IgD-negative memory B cell (primary cell): ENCODE results near the gene GPR6. TPM values are rescaled to one million over a fixed set of nuclear protein-coding genes. Genes with fewer than 3 reads are reported as not detected.

Experiments used
- H3K27ac Mint-ChIP-seq, 3 donors: one replicate each; pipeline ENCODE4 v1.8.0; 2020 to 2022; ENCODE audit warnings: mild to moderate bottlenecking in 3 of 3, mixed read lengths in 3 of 3, moderate library complexity in 1 of 3
- H3K27me3 Mint-ChIP-seq: one replicate; pipeline ENCODE4 v1.8.0; 2021; ENCODE audit warnings: mixed read lengths
- H3K36me3 Mint-ChIP-seq: one replicate; pipeline ENCODE4 v1.8.0; 2020; ENCODE audit warnings: mild to moderate bottlenecking, mixed read lengths
- H3K4me1 Mint-ChIP-seq, 3 donors: one replicate each; pipeline ENCODE4 v1.8.0; 2020 to 2022; ENCODE audit warnings: mixed read lengths in 3 of 3, mild to moderate bottlenecking in 1 of 3
- H3K4me3 Mint-ChIP-seq, 4 donors: one replicate each; pipeline ENCODE4 v1.8.0; 2020 to 2022; ENCODE audit warnings: mild to moderate bottlenecking in 4 of 4, mixed read lengths in 4 of 4, moderate library complexity in 3 of 4
- H3K9me3 Mint-ChIP-seq, 3 donors: one replicate each; pipeline ENCODE4 v1.8.0; 2020 to 2021; ENCODE audit warnings: mixed read lengths in 3 of 3, mild to moderate bottlenecking in 1 of 3
- polyA plus RNA-seq: library from polyadenylated mRNA; unstranded; fragments of 300-500 nt; fragmentation: Illumina TruSeq; gene quantifications from one replicate; pipeline ENCODE4 v1.2.3, GENCODE V29; 2021

Gene GPR6
- polyA plus RNA-seq: not detected

DNA sequence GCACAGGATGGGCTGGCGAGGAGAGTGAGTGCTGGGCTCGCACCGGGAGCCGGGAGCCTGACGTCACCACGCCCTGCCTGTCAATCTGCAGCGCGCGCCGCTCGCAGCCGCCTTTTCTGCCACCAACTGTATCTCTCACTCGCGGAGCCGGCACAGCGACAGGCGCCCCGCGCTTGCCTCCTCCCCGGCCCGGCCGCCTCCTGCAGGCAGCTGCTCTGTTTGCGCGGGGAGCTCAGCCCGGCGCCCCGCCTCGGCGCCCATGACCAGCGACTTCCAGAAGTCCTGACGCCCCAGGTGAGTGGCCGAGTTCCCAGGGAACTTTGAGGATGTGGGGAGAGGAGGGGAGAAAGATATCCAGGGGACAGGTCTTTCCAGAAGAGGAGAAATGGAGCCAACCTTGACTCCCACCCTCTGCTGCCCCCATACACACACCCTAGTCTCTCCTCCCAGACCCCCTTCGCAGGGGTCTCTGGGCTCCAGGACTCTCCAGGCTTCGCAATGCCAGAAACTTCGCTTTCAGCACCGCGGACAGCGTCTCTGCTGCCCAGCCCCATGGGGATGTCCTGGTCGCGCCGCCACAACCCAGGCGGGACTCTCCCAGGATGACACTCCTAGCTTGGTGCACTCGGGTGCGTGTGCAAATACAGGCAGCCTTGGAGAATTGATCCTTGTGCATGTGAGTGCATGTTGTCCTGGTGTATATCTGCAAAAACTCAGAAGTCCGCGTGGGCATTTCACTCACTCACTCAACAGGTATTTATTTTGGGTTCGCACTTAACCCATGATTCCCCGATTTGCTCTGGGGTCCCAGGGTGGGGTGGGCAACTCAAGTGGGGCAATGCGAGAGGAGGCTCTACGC is at the start of gene GPR6:
Gene GPR6 (plus strand): TSS at position 138 of the 859 bp plus-strand sequence. CDS start 802 bp downstream, outside the sequence.
- peaks cover 0 to 4% (median 0%) of the 10 kb centered on the region in 3 donors for H3K9me3 Mint-ChIP-seq

DNA sequence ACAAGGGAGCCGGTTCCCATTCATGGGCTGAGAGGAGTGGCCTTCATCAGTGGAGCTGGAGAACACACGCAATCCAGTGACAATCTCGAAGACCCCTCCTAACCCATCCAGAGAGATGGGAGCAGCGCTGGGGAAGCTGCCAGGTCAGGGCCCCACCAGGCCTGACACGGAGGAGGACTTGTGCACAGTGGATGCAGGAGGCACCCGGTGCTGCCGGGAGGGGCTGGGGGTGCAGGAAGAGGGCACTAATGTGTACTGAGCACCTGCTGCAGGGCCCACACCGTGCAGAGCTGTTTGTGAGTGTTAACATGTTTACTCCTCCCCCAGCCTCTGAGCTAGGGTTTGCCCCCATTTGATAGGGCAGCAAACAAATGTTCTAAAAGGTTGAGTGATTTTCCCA is 43.8 kb upstream of the GPR6 start:
- H3K27ac Mint-ChIP-seq: no peak overlapping the region
- no peaks in the 10 kb centered on the region for H3K27me3 Mint-ChIP-seq
- H3K9me3 Mint-ChIP-seq: peaks cover 1 to 15% (median 12%) of the 10 kb centered on the region in 3 donors
- H3K4me1 Mint-ChIP-seq: peaks cover 0 to 5% (median 2%) of the 10 kb centered on the region in 3 donors
- H3K4me3 Mint-ChIP-seq: no peak overlapping the region
- no peaks in the 10 kb centered on the region for H3K36me3 Mint-ChIP-seq

More for the DNA sequence above, at the start of gene GPR6:
- Mint-ChIP-seq H3K36me3 (no peaks in the 10 kb centered on the region), H3K4me3 (no peak within 1 kb of the TSS), H3K27ac (no peak within 1 kb of the TSS), H3K27me3 (peaks cover 34% of the 10 kb centered on the region), H3K4me1 (peaks cover 0 to 2% (median 0%) of the 10 kb centered on the region in 3 donors)

DNA sequence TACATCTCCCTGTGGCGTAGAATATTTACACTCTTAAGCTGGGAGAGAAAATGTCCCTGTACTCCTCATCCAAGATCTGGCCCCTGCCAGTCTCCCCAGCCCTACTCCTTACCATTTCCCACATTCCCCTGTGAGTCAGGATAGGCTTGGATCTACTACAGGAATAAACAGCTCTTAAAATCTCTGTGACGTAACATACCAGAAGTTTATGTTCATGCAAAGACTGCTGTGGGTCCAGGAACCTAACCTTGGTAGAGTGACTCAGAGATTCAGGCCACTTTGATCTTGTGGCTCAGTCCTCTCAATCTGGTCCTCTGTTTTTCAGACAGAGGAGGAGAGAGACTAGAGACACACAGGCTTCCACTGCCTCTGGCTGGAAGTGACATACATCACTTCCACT is 38.5 kb upstream of the GPR6 start:
- H3K4me1 Mint-ChIP-seq: peaks cover 0 to 1% (median 0%) of the 10 kb centered on the region in 3 donors
- H3K27ac Mint-ChIP-seq: no peak overlapping the region
- no peaks in the 10 kb centered on the region for H3K36me3 Mint-ChIP-seq
- peaks cover 6% of the 10 kb centered on the region for H3K27me3 Mint-ChIP-seq
- H3K4me3 Mint-ChIP-seq: no peak overlapping the region
- peaks cover 1 to 14% (median 8%) of the 10 kb centered on the region in 3 donors for H3K9me3 Mint-ChIP-seq

DNA sequence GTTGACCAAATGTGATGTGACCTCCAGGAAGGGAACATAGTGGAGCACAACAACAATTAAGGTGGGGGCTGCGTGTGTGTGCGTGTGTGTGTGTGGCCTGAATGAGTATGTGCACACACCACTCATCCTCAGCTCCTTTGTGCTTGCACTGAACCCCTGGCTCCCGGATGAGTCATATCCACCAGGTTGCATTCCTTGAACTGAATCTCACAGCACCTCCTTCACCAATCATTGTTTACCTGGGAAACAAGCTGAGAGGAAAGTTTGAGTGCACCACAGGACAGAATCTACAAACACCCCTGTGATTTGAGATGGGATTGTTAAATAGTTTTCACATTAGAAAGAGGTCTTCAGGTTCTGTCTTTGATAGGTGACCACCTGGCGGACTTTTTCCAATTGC is 33.7 kb upstream of the GPR6 start:
- no peaks in the 10 kb centered on the region for H3K9me3 Mint-ChIP-seq
- no peak overlapping the region for H3K4me3 Mint-ChIP-seq
- H3K27ac Mint-ChIP-seq: no peak overlapping the region
- peaks cover 0 to 1% (median 0%) of the 10 kb centered on the region in 3 donors for H3K4me1 Mint-ChIP-seq
- no peaks in the 10 kb centered on the region for H3K36me3 Mint-ChIP-seq
- H3K27me3 Mint-ChIP-seq: peaks cover 12% of the 10 kb centered on the region

DNA sequence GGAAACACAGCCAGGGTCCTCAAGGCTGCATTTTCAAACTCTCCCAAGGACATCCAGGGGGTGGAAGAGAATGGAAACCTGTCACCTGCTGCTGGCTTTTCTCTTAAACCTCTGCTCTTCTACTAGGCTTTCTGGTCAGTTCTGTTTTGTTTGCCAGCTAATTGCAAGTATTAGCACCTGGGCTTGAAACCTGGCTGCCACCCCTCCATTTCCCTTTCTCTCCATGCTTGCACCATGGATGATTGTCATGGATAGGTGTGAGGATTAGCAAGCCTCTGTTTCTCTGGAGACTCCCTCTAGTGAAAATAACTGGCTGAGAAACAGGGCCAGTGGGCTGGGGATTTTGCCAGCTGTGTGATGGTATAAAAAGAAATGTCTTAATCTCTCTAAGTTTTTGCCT is 33.0 kb upstream of the GPR6 start:
- Mint-ChIP-seq H3K9me3 (no peaks in the 10 kb centered on the region), H3K27me3 (peaks cover 14% of the 10 kb centered on the region), H3K27ac (no peak overlapping the region), H3K36me3 (no peaks in the 10 kb centered on the region), H3K4me3 (no peak overlapping the region), H3K4me1 (peaks cover 0 to 1% (median 0%) of the 10 kb centered on the region in 3 donors)

GRCh38 chr6:109946979-109947378 is 31.1 kb upstream of the GPR6 start:
- H3K36me3 Mint-ChIP-seq: no peaks in the 10 kb centered on the region
- peaks cover 18% of the 10 kb centered on the region for H3K27me3 Mint-ChIP-seq
- H3K4me3 Mint-ChIP-seq: no peak overlapping the region
- H3K9me3 Mint-ChIP-seq: peaks cover 2 to 6% (median 3%) of the 10 kb centered on the region in 3 donors
- no peak overlapping the region for H3K27ac Mint-ChIP-seq
- no peaks in the 10 kb centered on the region for H3K4me1 Mint-ChIP-seq

DNA sequence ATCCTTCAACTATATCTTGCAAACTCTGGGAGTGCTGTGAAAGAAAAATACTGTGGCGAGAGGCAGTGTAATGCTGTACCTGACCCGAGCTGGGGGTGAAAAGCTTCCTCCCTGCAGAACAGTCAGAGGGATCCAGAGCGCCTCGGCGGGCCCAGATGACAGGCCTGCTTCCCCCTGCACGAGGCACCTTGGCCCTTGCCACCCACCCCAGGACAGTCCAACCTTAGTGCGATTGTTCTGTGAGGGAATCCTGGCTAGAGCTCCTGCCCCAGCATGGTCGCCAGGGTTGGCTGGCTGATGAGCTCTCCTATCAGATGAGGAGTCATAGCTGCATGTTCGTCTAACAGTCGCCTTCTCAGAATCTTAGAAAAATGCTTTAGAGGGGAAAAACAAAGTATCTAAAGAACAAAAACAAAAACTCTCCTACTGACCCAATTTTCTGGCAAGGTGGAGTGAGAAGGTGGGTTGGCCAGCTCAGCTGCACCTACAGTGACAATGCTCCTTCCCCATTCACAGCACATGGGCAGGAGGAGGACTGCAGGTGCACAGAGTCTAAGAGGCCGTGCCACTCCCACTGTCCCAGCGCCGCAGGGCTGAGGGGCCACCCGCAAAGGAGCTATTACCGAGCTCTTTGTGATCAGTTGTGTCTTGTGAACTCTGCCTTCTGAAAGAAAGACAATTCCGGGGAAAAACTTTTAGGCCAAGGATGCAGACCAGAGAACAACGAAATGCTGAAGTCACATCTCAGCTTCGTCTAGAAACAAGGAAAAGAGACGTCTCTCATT is 28.6 kb upstream of the GPR6 start:
- H3K4me3 Mint-ChIP-seq: no peak overlapping the region
- no peaks in the 10 kb centered on the region for H3K4me1 Mint-ChIP-seq
- no peaks in the 10 kb centered on the region for H3K36me3 Mint-ChIP-seq
- peaks cover 3 to 8% (median 3%) of the 10 kb centered on the region in 3 donors for H3K9me3 Mint-ChIP-seq
- H3K27ac Mint-ChIP-seq: no peak overlapping the region
- H3K27me3 Mint-ChIP-seq: peaks cover 13% of the 10 kb centered on the region

GRCh38 chr6:109955491-109955890 is 22.6 kb upstream of the GPR6 start:
- Mint-ChIP-seq H3K27ac (no peak overlapping the region), H3K27me3 (peaks cover 12% of the 10 kb centered on the region), H3K4me1 (peaks cover 0 to 2% (median 0%) of the 10 kb centered on the region in 3 donors), H3K9me3 (peaks cover 4 to 19% (median 5%) of the 10 kb centered on the region in 3 donors), H3K36me3 (no peaks in the 10 kb centered on the region), H3K4me3 (no peak overlapping the region)

- H3K27ac Mint-ChIP-seq: no peak overlapping the region
- H3K27me3 Mint-ChIP-seq: peaks cover 10% of the 10 kb centered on the region
- H3K9me3 Mint-ChIP-seq: peaks cover 2 to 13% (median 5%) of the 10 kb centered on the region in 3 donors
- peaks cover 0 to 2% (median 0%) of the 10 kb centered on the region in 3 donors for H3K4me1 Mint-ChIP-seq
- peak overlapping the region in 1 of 4 donors; percentile 65 for H3K4me3 Mint-ChIP-seq
- no peaks in the 10 kb centered on the region for H3K36me3 Mint-ChIP-seq
Observed at GRCh38 chr6:109958626-109959025, 19.5 kb upstream of the GPR6 start.

DNA sequence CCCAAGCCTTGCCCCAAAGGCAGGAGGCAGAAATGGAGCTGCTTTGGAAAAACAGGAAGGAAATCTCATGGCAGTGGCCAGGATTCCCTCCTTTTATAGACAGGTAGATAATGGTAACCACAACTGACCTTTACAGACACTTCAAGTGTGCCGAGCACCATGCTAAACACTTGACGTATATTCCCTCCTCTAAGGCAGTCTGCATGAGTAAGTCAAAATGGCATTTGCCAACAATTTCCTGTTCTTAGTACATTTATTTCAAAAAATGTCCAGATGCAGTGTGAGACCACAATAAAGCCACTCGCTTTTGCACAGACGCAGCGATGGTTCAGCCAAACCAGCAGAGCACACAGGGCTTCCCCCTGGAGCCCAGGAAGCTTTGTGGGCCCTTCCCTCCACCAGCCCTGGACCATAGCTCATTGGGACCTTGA is 16.5 kb upstream of the GPR6 start:
- Mint-ChIP-seq H3K27ac (no peak overlapping the region), H3K4me1 (no peaks in the 10 kb centered on the region), H3K9me3 (peaks cover 0 to 4% (median 3%) of the 10 kb centered on the region in 3 donors), H3K27me3 (peaks cover 10% of the 10 kb centered on the region), H3K36me3 (no peaks in the 10 kb centered on the region), H3K4me3 (no peak overlapping the region)

DNA sequence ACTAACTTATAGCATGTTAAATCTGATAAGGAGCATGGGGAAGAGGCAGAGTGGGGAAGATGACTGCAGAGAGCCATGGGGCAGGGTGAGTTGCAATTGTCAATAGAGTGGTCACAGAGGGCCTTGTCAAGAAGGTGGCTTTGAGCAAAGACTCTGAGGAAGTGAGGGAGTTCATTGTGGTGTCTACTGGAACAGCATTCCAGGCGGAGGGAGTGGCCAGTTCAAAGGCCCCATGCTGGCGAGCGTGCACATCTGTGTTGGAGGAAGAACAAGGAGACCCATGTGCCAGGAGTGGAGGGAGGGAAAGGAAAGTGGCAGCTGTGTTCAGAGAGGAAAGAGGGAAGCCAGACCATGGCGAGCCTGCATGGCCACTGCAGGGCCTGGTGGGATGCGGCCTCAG is 15.8 kb upstream of the GPR6 start:
- peaks cover 0 to 3% (median 2%) of the 10 kb centered on the region in 3 donors for H3K9me3 Mint-ChIP-seq
- H3K4me3 Mint-ChIP-seq: no peak overlapping the region
- H3K27me3 Mint-ChIP-seq: peaks cover 7% of the 10 kb centered on the region
- H3K4me1 Mint-ChIP-seq: no peaks in the 10 kb centered on the region
- no peak overlapping the region for H3K27ac Mint-ChIP-seq
- no peaks in the 10 kb centered on the region for H3K36me3 Mint-ChIP-seq

DNA sequence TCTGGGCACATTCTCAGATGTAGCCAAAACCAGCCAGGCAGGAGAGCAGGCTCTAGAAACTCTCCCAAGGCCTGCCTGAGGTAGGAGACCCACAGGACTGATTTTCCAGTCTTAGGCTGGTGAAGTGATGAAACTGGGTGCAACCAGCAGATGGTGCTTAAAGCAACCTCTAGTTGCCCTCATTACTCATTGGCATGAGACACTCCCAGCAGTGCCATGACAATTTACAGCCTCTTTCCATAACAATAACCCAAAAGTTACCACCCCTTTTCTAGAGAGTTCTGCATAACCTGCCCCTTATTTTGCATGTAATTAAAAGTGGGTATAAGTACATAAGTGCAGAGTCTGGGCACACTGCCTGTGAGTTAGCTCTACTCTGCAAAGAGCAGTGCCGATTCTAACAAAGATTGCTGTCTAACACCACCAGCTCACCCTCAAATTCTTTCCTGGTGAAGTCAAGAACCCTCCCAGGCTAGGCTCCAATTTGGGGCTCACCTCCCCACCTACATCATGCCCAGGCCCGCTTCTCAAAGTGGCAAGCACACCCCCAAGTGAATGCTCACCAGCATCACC is 14.4 kb upstream of the GPR6 start:
- Mint-ChIP-seq H3K9me3 (peaks cover 0 to 3% (median 0%) of the 10 kb centered on the region in 3 donors), H3K36me3 (no peaks in the 10 kb centered on the region), H3K27ac (no peak overlapping the region), H3K4me1 (no peaks in the 10 kb centered on the region), H3K4me3 (no peak overlapping the region), H3K27me3 (peaks cover 5% of the 10 kb centered on the region)

DNA sequence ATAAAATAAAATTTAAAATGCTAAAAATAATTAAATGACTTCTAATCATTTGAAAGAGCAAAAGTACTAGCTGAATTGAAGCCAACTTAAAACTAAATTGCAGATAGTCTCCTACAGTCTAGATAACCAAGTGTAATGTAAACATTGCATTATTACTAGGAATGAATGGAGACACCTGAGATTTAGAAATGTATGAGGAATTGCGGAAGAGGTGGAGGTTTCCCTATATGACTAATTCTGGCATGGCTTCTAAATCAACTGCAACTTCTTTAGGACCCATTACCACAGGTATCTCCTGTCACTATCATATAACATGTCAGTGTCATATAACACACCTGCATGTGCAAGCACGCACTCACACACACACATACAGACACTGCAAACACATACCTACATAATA is 13.2 kb upstream of the GPR6 start:
- H3K9me3 Mint-ChIP-seq: peaks cover 0 to 3% (median 0%) of the 10 kb centered on the region in 3 donors
- H3K27me3 Mint-ChIP-seq: peaks cover 3% of the 10 kb centered on the region
- no peak overlapping the region for H3K4me3 Mint-ChIP-seq
- no peaks in the 10 kb centered on the region for H3K36me3 Mint-ChIP-seq
- no peak overlapping the region for H3K27ac Mint-ChIP-seq
- no peaks in the 10 kb centered on the region for H3K4me1 Mint-ChIP-seq

GRCh38 chr6:109966299-109966698 is 11.8 kb upstream of the GPR6 start:
- H3K27ac Mint-ChIP-seq: no peak overlapping the region
- H3K4me1 Mint-ChIP-seq: no peaks in the 10 kb centered on the region

DNA sequence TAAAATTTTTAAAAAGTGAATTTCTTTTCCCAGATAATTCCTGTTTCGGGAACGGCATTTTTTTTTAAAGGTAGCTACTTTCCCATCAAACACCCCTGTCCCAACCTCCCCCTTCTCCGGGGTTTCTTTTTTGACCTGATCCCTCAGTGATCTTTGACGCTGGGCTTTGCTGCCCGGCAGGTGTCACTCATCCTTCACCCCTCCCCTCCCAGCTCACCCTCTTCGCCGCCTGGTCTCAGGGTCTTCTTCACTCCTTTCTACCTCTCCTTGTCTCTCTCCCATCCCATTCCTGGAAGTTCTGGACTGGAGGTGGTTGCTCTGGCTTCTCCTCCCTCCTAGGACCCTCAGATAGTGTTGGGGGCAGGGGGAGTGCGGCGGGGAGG is 329 bp upstream of the GPR6 start:
- Mint-ChIP-seq H3K27me3 (peaks cover 35% of the 10 kb centered on the region), H3K36me3 (no peaks in the 10 kb centered on the region), H3K4me1 (peaks cover 0 to 2% (median 0%) of the 10 kb centered on the region in 3 donors), H3K4me3 (no peak overlapping the region), H3K27ac (no peak overlapping the region), H3K9me3 (peaks cover 0 to 4% (median 2%) of the 10 kb centered on the region in 3 donors)

More at GRCh38 chr6:109966299-109966698, 11.8 kb upstream of the GPR6 start:
- Mint-ChIP-seq H3K36me3 (no peaks in the 10 kb centered on the region), H3K4me3 (no peak overlapping the region), H3K9me3 (peaks cover 0 to 3% (median 0%) of the 10 kb centered on the region in 3 donors), H3K27me3 (peaks cover 3% of the 10 kb centered on the region)
